SK-N-SH (cell line): ENCODE measurements around the gene TMEM63B. TPM values are rescaled to one million over a fixed set of nuclear protein-coding genes. Genes with fewer than 3 reads are reported as not detected.

ENCODE experiments used
- CTCF ChIA-PET: fragments of 300-600, 350-600 bp; formaldehyde crosslinking; extraction: SDS; loops from one replicate; lab custom pipeline; 2021; lab: Yijun Ruan, JAX
- POLR2A ChIA-PET: fragments of 350-600 bp; sonication (Branson Sonifier 250); formaldehyde crosslinking; extraction: SDS; loops from one replicate; lab custom pipeline; 2020; ENCODE audit warnings: antibody characterized with exemption, inconsistent platforms; lab: Yijun Ruan, JAX
- DNase-seq: peaks from one replicate; pipeline ENCODE4 v3.0.0; 2012
- H2AFZ ChIP-seq: fragments of 200-600 bp; sonication (generic); 2 replicates; pipeline ENCODE4 v1.8.1; 2016; ENCODE audit warnings: antibody characterized with exemption, mild to moderate bottlenecking, low read depth
- H3F3A ChIP-seq: fragments of 200-600 bp; sonication (generic); replicated peaks from 2 replicates; pipeline ENCODE3; 2016; ENCODE audit warnings: antibody characterized with exemption, mild to moderate bottlenecking; ENCODE audit not compliant: insufficient read depth
- H3K27ac ChIP-seq, 2 experiments: fragments of 200-500 bp in 1 of 2; fragments of 200-600 bp in 1 of 2; sonication (Bioruptor generic) in 1 of 2; sonication (generic), shearing (Covaris generic) in 1 of 2; 2 replicates each; pipeline versions ENCODE4 v1.5.1 to v1.6.1; 2014 to 2016; ENCODE audit warnings: low read depth in 2 of 2, inconsistent platforms in 1 of 2, low read length in 1 of 2, mild to moderate bottlenecking in 1 of 2, mixed read lengths in 1 of 2
- H3K27me3 ChIP-seq: fragments of 200-600 bp; sonication (generic), shearing (Covaris generic); 2 replicates; pipeline ENCODE4 v1.6.1; 2016; ENCODE audit warnings: mixed run types; ENCODE audit not compliant: insufficient read depth
- H3K36me3 ChIP-seq, 2 experiments: fragments of 200-500 bp in 1 of 2; fragments of 200-600 bp in 1 of 2; sonication (Bioruptor generic) in 1 of 2; sonication (generic) in 1 of 2; replicated peaks in 1 of 2; 2 replicates each; pipeline versions ENCODE3 to v1.5.1; 2014 to 2016; ENCODE audit warnings: low read length in 1 of 2, mild to moderate bottlenecking in 1 of 2; ENCODE audit not compliant: insufficient read depth in 2 of 2, control insufficient read depth in 1 of 2
- H3K4me1 ChIP-seq, 2 experiments: fragments of 200-500 bp in 1 of 2; fragments of 200-600 bp in 1 of 2; sonication (Bioruptor generic) in 1 of 2; sonication (generic), shearing (Covaris generic) in 1 of 2; 2 replicates each; pipeline versions ENCODE4 v1.5.1 to v1.6.1; 2014 to 2016; ENCODE audit warnings: low read depth in 1 of 2, low read length in 1 of 2, mixed run types in 1 of 2; ENCODE audit not compliant: insufficient read depth in 2 of 2, control insufficient read depth in 1 of 2
- H3K4me2 ChIP-seq: fragments of 200-600 bp; sonication (generic), shearing (Covaris generic); 2 replicates; pipeline ENCODE4 v1.6.1; 2017; ENCODE audit warnings: mixed run types
- H3K4me3 ChIP-seq, 2 experiments: fragments of 200-500 bp in 1 of 2; fragments of 200-600 bp in 1 of 2; sonication (Bioruptor generic) in 1 of 2; sonication (generic), shearing (Covaris generic) in 1 of 2; 2 replicates each; pipeline versions ENCODE4 v1.5.1 to v1.8.1; 2014 to 2016; ENCODE audit warnings: low read depth in 2 of 2, inconsistent platforms in 1 of 2, low read length in 1 of 2, mild to moderate bottlenecking in 1 of 2, mixed read lengths in 1 of 2, moderate library complexity in 1 of 2
- H3K79me2 ChIP-seq: fragments of 200-600 bp; sonication (generic); 2 replicates; pipeline ENCODE4 v1.8.1; 2017; ENCODE audit warnings: mild to moderate bottlenecking; ENCODE audit not compliant: insufficient read depth
- H3K9ac ChIP-seq: fragments of 200-600 bp; sonication (generic); 2 replicates; pipeline ENCODE4 v1.6.1; 2017; ENCODE audit warnings: mixed run types
- H3K9me2 ChIP-seq: fragments of 200-600 bp; sonication (generic); 2 replicates; pipeline ENCODE4 v1.6.1; 2017; ENCODE audit warnings: mixed run types
- H3K9me3 ChIP-seq: fragments of 200-600 bp; sonication (generic); 2 replicates; pipeline ENCODE4 v1.6.1; 2017; ENCODE audit warnings: mixed run types, mild to moderate bottlenecking, moderate library complexity
- H4K20me1 ChIP-seq: fragments of 200-600 bp; sonication (generic); 2 replicates; pipeline ENCODE4 v1.6.1; 2017; ENCODE audit warnings: mild to moderate bottlenecking, mixed run types; ENCODE audit not compliant: insufficient read depth
- ELF1 ChIP-seq: IDR thresholded peaks from 2 replicates; pipeline ENCODE4 v1.4.0; 2012
- EP300 ChIP-seq, 2 experiments: IDR thresholded peaks; 2 replicates each; pipeline versions ENCODE4 v1.4.0 to v1.6.1; 2012; ENCODE audit warnings: borderline replicate concordance in 1 of 2, low read depth in 1 of 2, low read length in 1 of 2
- FOSL2 ChIP-seq: IDR thresholded peaks from 2 replicates; pipeline ENCODE4 v1.4.0; 2012; ENCODE audit warnings: low read depth, mild to moderate bottlenecking, moderate library complexity, borderline replicate concordance
- FOXJ3 ChIP-seq: sonication (generic); formaldehyde crosslinking; IDR thresholded peaks from 2 replicates; pipeline ENCODE4 v1.5.1; 2020; ENCODE audit warnings: mild to moderate bottlenecking, missing genetic modification reagents
- GATA2 ChIP-seq: sonication (generic); formaldehyde crosslinking; IDR thresholded peaks from 2 replicates; pipeline ENCODE4 v1.5.0; 2020; ENCODE audit warnings: mild to moderate bottlenecking, missing genetic modification reagents
- JUND ChIP-seq: IDR thresholded peaks from 2 replicates; pipeline ENCODE4 v1.4.0; 2012
- MXI1 ChIP-seq: IDR thresholded peaks from 2 replicates; pipeline ENCODE4 v1.6.1; 2012; ENCODE audit warnings: mild to moderate bottlenecking, low read depth, low read length, improper control_type of control experiment
- NFIC ChIP-seq: IDR thresholded peaks from 2 replicates; pipeline ENCODE4 v1.4.0; 2012; ENCODE audit warnings: borderline replicate concordance
- NRF1 ChIP-seq: IDR thresholded peaks from 2 replicates; pipeline ENCODE4 v1.6.1; 2012; ENCODE audit warnings: low read depth, mild to moderate bottlenecking, low read length
- POLR2AphosphoS5 ChIP-seq: IDR thresholded peaks from 2 replicates; pipeline ENCODE4 v1.6.1; 2012; ENCODE audit warnings: low read depth, low read length
- RFX5 ChIP-seq: IDR thresholded peaks from 2 replicates; pipeline ENCODE4 v1.6.1; 2012; ENCODE audit warnings: mild to moderate bottlenecking, improper control_type of control experiment, low read length
- SIN3A ChIP-seq: IDR thresholded peaks from 2 replicates; pipeline ENCODE4 v1.6.1; 2012; ENCODE audit warnings: low read depth, mild to moderate bottlenecking, low read length, moderate library complexity, borderline replicate concordance
- SMC3 ChIP-seq: IDR thresholded peaks from 2 replicates; pipeline ENCODE4 v1.6.1; 2012; ENCODE audit warnings: low read depth, low read length, improper control_type of control experiment
- TAF1 ChIP-seq: IDR thresholded peaks from 2 replicates; pipeline ENCODE4 v1.6.1; 2012; ENCODE audit warnings: low read depth, mild to moderate bottlenecking, low read length, moderate library complexity, borderline replicate concordance
- TCF12 ChIP-seq: IDR thresholded peaks from 2 replicates; pipeline ENCODE4 v1.4.0; 2012
- TEAD4 ChIP-seq: IDR thresholded peaks from 2 replicates; pipeline ENCODE4 v1.4.0; 2012; ENCODE audit warnings: mild to moderate bottlenecking, borderline replicate concordance; ENCODE audit not compliant: insufficient read depth
- WGBS: methylation state at CpG from one replicate; pipeline ENCODE4 v1.1.6; 2017; ENCODE audit warnings: low lambda C conversion rate; 5-methylcytosine and 5-hydroxymethylcytosine counted together
- polyA plus RNA-seq, 3 experiments: library from polyadenylated mRNA; depleted of rRNA; stranded (reverse); fragments of >200 nt; gene quantifications; 2 replicates each; pipeline ENCODE4 v1.2.3, GENCODE V29; 2012
- TF ChIP-seq, protein P1 (sequence below): IDR thresholded peaks from 2 replicates; pipeline ENCODE4 v1.4.0; 2012; ENCODE audit warnings: low read depth
- TF ChIP-seq, protein P2 (sequence below): IDR thresholded peaks from 2 replicates; pipeline ENCODE4; 2012
- TF ChIP-seq, protein P3 (sequence below): IDR thresholded peaks from 2 replicates; pipeline ENCODE4 v1.6.1; 2012; ENCODE audit warnings: mild to moderate bottlenecking, low read depth, low read length, moderate library complexity
- TF ChIP-seq, protein P4 (sequence below): IDR thresholded peaks from 2 replicates; pipeline ENCODE4 v1.4.0; 2012; ENCODE audit warnings: low read depth, borderline replicate concordance
- TF ChIP-seq, protein P5 (sequence below): IDR thresholded peaks from 2 replicates; pipeline ENCODE4 v1.4.0; 2012; ENCODE audit warnings: low read depth, borderline replicate concordance

Gene TMEM63B
- polyA plus RNA-seq, 1 of the 3 experiments (the other 2 are of a cell fraction): 52.7 TPM

DNA sequence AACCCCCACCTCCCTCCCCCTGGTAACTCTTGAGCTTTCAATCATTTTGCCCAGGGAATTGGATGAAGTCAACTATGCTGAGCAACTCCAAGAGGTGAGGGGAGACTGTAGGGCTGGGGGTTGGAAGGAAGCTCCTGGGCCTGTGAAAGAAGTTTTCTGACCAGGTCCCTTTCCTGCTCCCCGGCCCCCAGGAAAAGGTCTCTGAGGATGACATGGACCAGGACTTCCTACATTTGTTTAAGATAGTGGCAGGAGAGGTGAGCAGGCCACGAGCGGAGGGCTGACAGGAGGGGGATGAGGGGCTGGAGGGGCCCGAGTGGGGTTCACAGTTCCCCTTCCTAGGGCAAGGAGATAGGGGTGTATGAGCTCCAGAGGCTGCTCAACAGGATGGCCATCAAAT is 53.1 kb downstream of the TMEM63B start:
- Histone ChIP-seq H3K4me1 (no peaks in the 10 kb centered on the region; a peak in 1 of 4 replicates), H2AFZ (no peak overlapping the region), H3F3A (peaks cover 14% of the 10 kb centered on the region), H3K79me2 (no peaks in the 10 kb centered on the region), H3K36me3 (no peaks in the 10 kb centered on the region)
- DNase-seq: no peak
- 100% methylated on average over 3 of the region's 4 CpGs for WGBS
- ChIA-PET CTCF (interaction anchor here (0.7 to 1.9 kb wide), 7 partner anchors 18 to 84 kb away, joined by 3 to 10 read pairs (median 3); partner anchors contain the start of gene SLC35B2), POLR2A (interaction anchor here (0.7 kb wide), 1 partner anchor 44 kb away, joined by 3 read pairs; no protein-coding TSS in a partner anchor)
- TF ChIP-seq TEAD4 (no peak), TCF12 (no peak), FOSL2 (no peak), ELF1 (no peak), NFIC (no peak), TAF1 (no peak), SMC3 (no peak), MXI1 (no peak), RFX5 (no peak), NRF1 (no peak)
- TF ChIP-seq, protein P1, sequence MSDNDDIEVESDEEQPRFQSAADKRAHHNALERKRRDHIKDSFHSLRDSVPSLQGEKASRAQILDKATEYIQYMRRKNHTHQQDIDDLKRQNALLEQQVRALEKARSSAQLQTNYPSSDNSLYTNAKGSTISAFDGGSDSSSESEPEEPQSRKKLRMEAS: no peak
- TF ChIP-seq, protein P2, sequence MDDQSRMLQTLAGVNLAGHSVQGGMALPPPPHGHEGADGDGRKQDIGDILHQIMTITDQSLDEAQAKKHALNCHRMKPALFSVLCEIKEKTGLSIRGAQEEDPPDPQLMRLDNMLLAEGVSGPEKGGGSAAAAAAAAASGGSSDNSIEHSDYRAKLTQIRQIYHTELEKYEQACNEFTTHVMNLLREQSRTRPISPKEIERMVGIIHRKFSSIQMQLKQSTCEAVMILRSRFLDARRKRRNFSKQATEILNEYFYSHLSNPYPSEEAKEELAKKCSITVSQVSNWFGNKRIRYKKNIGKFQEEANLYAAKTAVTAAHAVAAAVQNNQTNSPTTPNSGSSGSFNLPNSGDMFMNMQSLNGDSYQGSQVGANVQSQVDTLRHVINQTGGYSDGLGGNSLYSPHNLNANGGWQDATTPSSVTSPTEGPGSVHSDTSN: no peak
- TF ChIP-seq, protein P3, sequence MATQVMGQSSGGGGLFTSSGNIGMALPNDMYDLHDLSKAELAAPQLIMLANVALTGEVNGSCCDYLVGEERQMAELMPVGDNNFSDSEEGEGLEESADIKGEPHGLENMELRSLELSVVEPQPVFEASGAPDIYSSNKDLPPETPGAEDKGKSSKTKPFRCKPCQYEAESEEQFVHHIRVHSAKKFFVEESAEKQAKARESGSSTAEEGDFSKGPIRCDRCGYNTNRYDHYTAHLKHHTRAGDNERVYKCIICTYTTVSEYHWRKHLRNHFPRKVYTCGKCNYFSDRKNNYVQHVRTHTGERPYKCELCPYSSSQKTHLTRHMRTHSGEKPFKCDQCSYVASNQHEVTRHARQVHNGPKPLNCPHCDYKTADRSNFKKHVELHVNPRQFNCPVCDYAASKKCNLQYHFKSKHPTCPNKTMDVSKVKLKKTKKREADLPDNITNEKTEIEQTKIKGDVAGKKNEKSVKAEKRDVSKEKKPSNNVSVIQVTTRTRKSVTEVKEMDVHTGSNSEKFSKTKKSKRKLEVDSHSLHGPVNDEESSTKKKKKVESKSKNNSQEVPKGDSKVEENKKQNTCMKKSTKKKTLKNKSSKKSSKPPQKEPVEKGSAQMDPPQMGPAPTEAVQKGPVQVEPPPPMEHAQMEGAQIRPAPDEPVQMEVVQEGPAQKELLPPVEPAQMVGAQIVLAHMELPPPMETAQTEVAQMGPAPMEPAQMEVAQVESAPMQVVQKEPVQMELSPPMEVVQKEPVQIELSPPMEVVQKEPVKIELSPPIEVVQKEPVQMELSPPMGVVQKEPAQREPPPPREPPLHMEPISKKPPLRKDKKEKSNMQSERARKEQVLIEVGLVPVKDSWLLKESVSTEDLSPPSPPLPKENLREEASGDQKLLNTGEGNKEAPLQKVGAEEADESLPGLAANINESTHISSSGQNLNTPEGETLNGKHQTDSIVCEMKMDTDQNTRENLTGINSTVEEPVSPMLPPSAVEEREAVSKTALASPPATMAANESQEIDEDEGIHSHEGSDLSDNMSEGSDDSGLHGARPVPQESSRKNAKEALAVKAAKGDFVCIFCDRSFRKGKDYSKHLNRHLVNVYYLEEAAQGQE: no peak
- TF ChIP-seq, all 33 proteins: peak for 0
- H3K4me3 ChIP-seq: no peak overlapping the region
- H4K20me1 ChIP-seq: no peaks in the 10 kb centered on the region
- no peaks in the 10 kb centered on the region for H3K9me3 ChIP-seq
- H3K9ac ChIP-seq: no peak overlapping the region
- no peak overlapping the region for H3K4me2 ChIP-seq
- H3K9me2 ChIP-seq: no peaks in the 10 kb centered on the region
- H3K27me3 ChIP-seq: no peaks in the 10 kb centered on the region; the same call in 1 of the 2 replicates
- H3K27ac ChIP-seq: no peak overlapping the region

DNA sequence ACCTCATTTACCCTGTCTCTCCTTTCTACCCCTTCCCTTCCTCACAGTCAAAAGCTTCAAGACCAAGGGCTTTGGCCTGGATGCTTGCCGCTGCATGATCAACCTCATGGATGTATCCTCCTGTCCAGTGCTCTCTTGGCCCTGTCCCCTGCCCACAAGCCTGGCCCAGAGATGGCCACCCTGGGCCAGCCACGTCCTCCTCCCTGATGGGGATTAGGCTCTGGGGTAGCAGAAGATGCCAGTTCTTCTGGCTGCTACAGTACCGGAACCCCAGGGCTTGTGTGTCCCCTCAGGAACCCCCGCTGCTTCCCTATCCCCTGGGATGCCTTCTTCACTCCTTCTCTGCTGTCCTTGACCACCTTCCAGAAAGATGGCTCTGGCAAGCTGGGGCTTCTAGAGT is 53.5 kb downstream of the TMEM63B start:
- Histone ChIP-seq H3K36me3 (no peaks in the 10 kb centered on the region), H3F3A (peaks cover 14% of the 10 kb centered on the region), H3K79me2 (no peaks in the 10 kb centered on the region), H2AFZ (no peak overlapping the region), H3K9me2 (no peaks in the 10 kb centered on the region), H3K4me3 (no peak overlapping the region), H3K4me1 (no peaks in the 10 kb centered on the region; a peak in 1 of 4 replicates), H3K9me3 (no peaks in the 10 kb centered on the region), H3K27me3 (no peaks in the 10 kb centered on the region; the same call in 1 of the 2 replicates), H3K4me2 (no peak overlapping the region), H3K9ac (no peak overlapping the region), H3K27ac (no peak overlapping the region), H4K20me1 (no peaks in the 10 kb centered on the region)
- CTCF ChIA-PET: interaction anchor here (0.8 to 1.9 kb wide), 4 partner anchors 53 to 84 kb away, joined by 3 to 10 read pairs (median 4); partner anchors contain the start of gene SLC35B2
- POLR2A ChIA-PET: interaction anchor here (0.7 kb wide), 1 partner anchor 44 kb away, joined by 3 read pairs; no protein-coding TSS in a partner anchor
- 95% methylated on average over 4 of the region's 4 CpGs for WGBS
- no peak for DNase-seq
- TF ChIP-seq FOXJ3 (CRISPR knock-in tag): no peak
- no peak for TF ChIP-seq POLR2AphosphoS5
- TF ChIP-seq MXI1: no peak
- TF ChIP-seq EP300 (IDR thresholded peaks at IDR 0.05; ENCODE audit: borderline replicate concordance in 1 of 2, low read depth in 1 of 2, low read length in 1 of 2): no peak
- TF ChIP-seq, protein P4, sequence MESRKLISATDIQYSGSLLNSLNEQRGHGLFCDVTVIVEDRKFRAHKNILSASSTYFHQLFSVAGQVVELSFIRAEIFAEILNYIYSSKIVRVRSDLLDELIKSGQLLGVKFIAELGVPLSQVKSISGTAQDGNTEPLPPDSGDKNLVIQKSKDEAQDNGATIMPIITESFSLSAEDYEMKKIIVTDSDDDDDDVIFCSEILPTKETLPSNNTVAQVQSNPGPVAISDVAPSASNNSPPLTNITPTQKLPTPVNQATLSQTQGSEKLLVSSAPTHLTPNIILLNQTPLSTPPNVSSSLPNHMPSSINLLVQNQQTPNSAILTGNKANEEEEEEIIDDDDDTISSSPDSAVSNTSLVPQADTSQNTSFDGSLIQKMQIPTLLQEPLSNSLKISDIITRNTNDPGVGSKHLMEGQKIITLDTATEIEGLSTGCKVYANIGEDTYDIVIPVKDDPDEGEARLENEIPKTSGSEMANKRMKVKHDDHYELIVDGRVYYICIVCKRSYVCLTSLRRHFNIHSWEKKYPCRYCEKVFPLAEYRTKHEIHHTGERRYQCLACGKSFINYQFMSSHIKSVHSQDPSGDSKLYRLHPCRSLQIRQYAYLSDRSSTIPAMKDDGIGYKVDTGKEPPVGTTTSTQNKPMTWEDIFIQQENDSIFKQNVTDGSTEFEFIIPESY: no peak
- TF ChIP-seq, protein P1: no peak
- TF ChIP-seq, protein P5, sequence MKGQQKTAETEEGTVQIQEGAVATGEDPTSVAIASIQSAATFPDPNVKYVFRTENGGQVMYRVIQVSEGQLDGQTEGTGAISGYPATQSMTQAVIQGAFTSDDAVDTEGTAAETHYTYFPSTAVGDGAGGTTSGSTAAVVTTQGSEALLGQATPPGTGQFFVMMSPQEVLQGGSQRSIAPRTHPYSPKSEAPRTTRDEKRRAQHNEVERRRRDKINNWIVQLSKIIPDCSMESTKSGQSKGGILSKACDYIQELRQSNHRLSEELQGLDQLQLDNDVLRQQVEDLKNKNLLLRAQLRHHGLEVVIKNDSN: no peak
- no peak for TF ChIP-seq TAF1
- no peak for TF ChIP-seq ELF1
- no peak for TF ChIP-seq GATA2 (CRISPR knock-in tag)
- no peak for TF ChIP-seq SIN3A
- no peak for TF ChIP-seq JUND
